Effector memory CD4-positive, alpha-beta T cell (primary cell): ENCODE results near the gene GUCA1A.
"Not testable (repeated sequence)": the region's sequence is repeated elsewhere in the genome, so short reads cannot be mapped to it uniquely, and the experiment has no call there.

Experiments used
- DNase-seq, 3 donors: peaks; one replicate each; pipeline ENCODE4 v3.0.0-alpha.2; 2020
- H3K27ac ChIP-seq: 2 replicates; pipeline ENCODE4 v1.7.0; 2013; ENCODE audit warnings: mild to moderate bottlenecking, low read length, moderate library complexity; ENCODE audit not compliant: insufficient read depth, poor library complexity, severe bottlenecking
- H3K27me3 ChIP-seq: replicated peaks from 2 replicates; pipeline ENCODE4 v1.7.0; 2013; ENCODE audit warnings: mild to moderate bottlenecking, low read length; ENCODE audit not compliant: insufficient read depth, control insufficient read depth, poor library complexity, severe bottlenecking
- H3K36me3 ChIP-seq: 2 replicates; pipeline ENCODE4 v1.7.0; 2013; ENCODE audit warnings: mild to moderate bottlenecking, low read length, moderate library complexity; ENCODE audit not compliant: control insufficient read depth, insufficient read depth
- H3K4me1 ChIP-seq: 2 replicates; pipeline ENCODE4 v1.7.0; 2013; ENCODE audit warnings: low read length, mild to moderate bottlenecking; ENCODE audit not compliant: control insufficient read depth, insufficient read depth, poor library complexity, severe bottlenecking
- H3K4me3 ChIP-seq: 2 replicates; pipeline ENCODE4 v1.7.0; 2013; ENCODE audit warnings: low read length, low read depth, mild to moderate bottlenecking; ENCODE audit not compliant: insufficient read depth, poor library complexity, severe bottlenecking
- H3K9me3 ChIP-seq: 2 replicates; pipeline ENCODE4 v1.7.0; 2013; ENCODE audit warnings: mild to moderate bottlenecking, low read length, moderate library complexity; ENCODE audit not compliant: control insufficient read depth

Gene GUCA1A

GRCh38 chr6:42147138-42147562, 26.0 kb upstream of the GUCA1A start:
- peaks cover 6% of the 10 kb centered on the region for H3K4me1 ChIP-seq
- DNase-seq = no peak
- H3K9me3 ChIP-seq = no peaks in the 10 kb centered on the region
- H3K27ac ChIP-seq = no peak overlapping the region
- H3K27me3 ChIP-seq = peaks cover 9% of the 10 kb centered on the region
- H3K4me3 ChIP-seq = no peak overlapping the region
- no peaks in the 10 kb centered on the region for H3K36me3 ChIP-seq

- Histone ChIP-seq H3K27ac (no peak overlapping the region), H3K27me3 (peaks cover 4% of the 10 kb centered on the region), H3K9me3 (no peaks in the 10 kb centered on the region), H3K36me3 (no peaks in the 10 kb centered on the region), H3K4me3 (no peak overlapping the region), H3K4me1 (no peaks in the 10 kb centered on the region)
- DNase-seq = no peak
Measured at GRCh38 chr6:42148058-42148457, 25.1 kb upstream of the GUCA1A start.

GRCh38 chr6:42150254-42150653, 22.9 kb upstream of the GUCA1A start:
- H3K4me3 ChIP-seq = no peak overlapping the region
- H3K27ac ChIP-seq = no peak overlapping the region
- no peaks in the 10 kb centered on the region for H3K27me3 ChIP-seq
- H3K36me3 ChIP-seq = no peaks in the 10 kb centered on the region
- no peaks in the 10 kb centered on the region for H3K4me1 ChIP-seq
- H3K9me3 ChIP-seq = no peaks in the 10 kb centered on the region
- no peak for DNase-seq

DNA sequence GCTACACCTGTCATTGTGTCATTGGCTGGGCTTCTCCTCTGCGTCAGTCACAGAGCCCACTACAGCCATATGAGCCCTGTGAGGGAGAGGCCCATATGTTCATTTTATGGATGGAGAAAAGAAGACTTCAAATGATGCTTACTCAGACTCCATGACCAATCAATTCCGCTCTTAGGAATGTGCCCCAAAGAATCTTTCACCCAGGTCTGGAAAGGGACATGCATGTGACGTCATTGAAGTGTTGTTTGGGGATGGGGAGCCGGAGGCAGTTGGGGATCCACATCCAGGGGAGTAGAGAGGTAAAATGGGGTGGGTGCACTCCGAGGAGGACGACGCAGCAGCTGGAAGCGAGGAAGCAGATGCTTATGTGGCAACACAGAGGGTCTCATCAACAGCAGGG, 21.1 kb upstream of the GUCA1A start:
- no peaks in the 10 kb centered on the region for H3K9me3 ChIP-seq
- H3K36me3 ChIP-seq = no peaks in the 10 kb centered on the region
- no peak overlapping the region for H3K27ac ChIP-seq
- no peak overlapping the region for H3K4me3 ChIP-seq
- no peaks in the 10 kb centered on the region for H3K4me1 ChIP-seq
- no peaks in the 10 kb centered on the region for H3K27me3 ChIP-seq
- no peak for DNase-seq

- not testable (repeated sequence) for DNase-seq, H3K36me3 ChIP-seq, H3K9me3 ChIP-seq, H3K27ac ChIP-seq, H3K4me3 ChIP-seq, H3K27me3 ChIP-seq, H3K4me1 ChIP-seq
Measured at GRCh38 chr6:42152528-42153213, 20.5 kb upstream of the GUCA1A start.

GRCh38 chr6:42153921-42154320, 19.2 kb upstream of the GUCA1A start:
- Histone ChIP-seq H3K9me3 (no peaks in the 10 kb centered on the region), H3K27me3 (no peaks in the 10 kb centered on the region), H3K36me3 (no peaks in the 10 kb centered on the region), H3K27ac (no peak overlapping the region), H3K4me1 (no peaks in the 10 kb centered on the region), H3K4me3 (no peak overlapping the region)
- no peak for DNase-seq

DNA sequence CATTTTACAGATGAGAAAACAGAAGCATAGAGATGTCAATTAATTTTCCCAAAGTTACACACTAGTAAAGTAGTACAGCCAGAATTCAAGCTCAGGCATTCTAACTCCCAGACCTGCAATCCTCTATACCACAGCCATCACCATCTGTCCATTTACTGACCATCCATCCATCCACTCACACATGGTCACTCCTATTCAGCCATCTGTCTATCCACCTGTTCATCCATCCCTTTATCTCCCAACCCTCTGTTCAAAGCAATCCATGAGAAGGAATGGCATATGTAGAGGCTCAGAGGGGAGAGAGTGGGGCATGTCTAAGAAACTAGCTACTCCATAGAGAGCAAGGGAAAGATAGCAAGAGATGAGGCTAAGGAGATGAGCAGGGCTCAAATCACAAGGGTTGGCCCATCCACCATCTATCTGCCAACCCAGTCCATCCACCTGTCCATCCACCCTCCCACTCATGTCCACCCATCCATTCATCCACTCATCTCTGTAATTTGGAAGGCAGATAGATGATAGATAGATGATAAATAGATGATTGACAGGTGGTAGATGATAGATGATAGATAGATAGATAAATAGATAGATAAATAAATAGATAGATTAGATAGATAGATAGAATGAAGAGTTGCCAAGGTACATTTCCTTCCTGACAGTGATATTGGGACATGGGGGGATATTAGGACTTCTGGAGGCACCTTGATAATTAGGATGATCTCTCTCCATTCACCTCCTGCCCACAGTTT, 18.5 kb upstream of the GUCA1A start:
- no peak for DNase-seq
- Histone ChIP-seq H3K36me3 (no peaks in the 10 kb centered on the region), H3K4me3 (no peak overlapping the region), H3K4me1 (no peaks in the 10 kb centered on the region), H3K9me3 (no peaks in the 10 kb centered on the region), H3K27ac (no peak overlapping the region), H3K27me3 (no peaks in the 10 kb centered on the region)

- Histone ChIP-seq H3K4me1 (no peaks in the 10 kb centered on the region), H3K27me3 (no peaks in the 10 kb centered on the region), H3K4me3 (no peak overlapping the region), H3K36me3 (no peaks in the 10 kb centered on the region), H3K27ac (no peak overlapping the region), H3K9me3 (no peaks in the 10 kb centered on the region)
- DNase-seq = no peak
Measured at GRCh38 chr6:42155293-42155692, 17.9 kb upstream of the GUCA1A start.

- H3K36me3 ChIP-seq = no peaks in the 10 kb centered on the region
- no peaks in the 10 kb centered on the region for H3K27me3 ChIP-seq
- no peaks in the 10 kb centered on the region for H3K4me1 ChIP-seq
- no peak overlapping the region for H3K4me3 ChIP-seq
- no peaks in the 10 kb centered on the region for H3K9me3 ChIP-seq
- DNase-seq = no peak
- H3K27ac ChIP-seq = no peak overlapping the region
Measured at GRCh38 chr6:42156638-42157037, 16.5 kb upstream of the GUCA1A start.

GRCh38 chr6:42158011-42158410, 15.2 kb upstream of the GUCA1A start:
- H3K27me3 ChIP-seq = no peaks in the 10 kb centered on the region
- H3K27ac ChIP-seq = no peak overlapping the region
- H3K9me3 ChIP-seq = no peaks in the 10 kb centered on the region
- DNase-seq = no peak
- H3K4me1 ChIP-seq = no peaks in the 10 kb centered on the region
- no peaks in the 10 kb centered on the region for H3K36me3 ChIP-seq
- no peak overlapping the region for H3K4me3 ChIP-seq
